ENCODE data around the gene GRID2. TPM values are rescaled to one million over a fixed set of nuclear protein-coding genes. Genes with fewer than 3 reads are reported as not detected.

GRID2 gene
- total and polyA plus RNA-seq, 4 donors = under 0.01 to 0.02 TPM; not detected in 2

DNA sequence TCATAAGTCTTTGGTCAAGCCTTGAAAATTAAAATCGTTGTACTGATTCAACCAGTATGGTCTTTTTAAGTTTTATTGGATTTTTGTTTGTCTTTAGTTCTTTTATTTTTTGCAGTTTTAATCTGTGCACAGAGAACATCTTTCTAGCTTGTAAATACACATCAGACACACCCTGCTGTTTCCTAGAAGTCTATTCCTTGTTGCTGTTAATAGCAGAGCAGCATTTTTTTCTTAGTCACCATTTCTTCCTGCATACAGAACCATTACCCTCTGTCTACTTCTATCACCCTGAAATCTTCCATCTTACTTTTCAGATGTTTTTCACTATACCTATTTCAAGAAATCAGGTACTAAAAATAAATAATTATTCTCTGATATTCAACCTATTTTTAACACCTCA is 375.4 kb downstream of the GRID2 start:
- Histone ChIP-seq H3K4me3 (ENCODE audit: low read depth in 1 of 3, low read length in 3 of 3) (no peak overlapping the region), H3K4me1 (ENCODE audit: control insufficient read depth in 4 of 4, insufficient read depth in 4 of 4, low read length in 3 of 4) (no peaks in the 10 kb centered on the region), H3K9ac (ENCODE audit: low read depth in 1 of 2, low read length in 2 of 2) (no peak overlapping the region), H3K36me3 (ENCODE audit: control insufficient read depth in 4 of 4, insufficient read depth in 3 of 4, low read depth in 1 of 4, low read length in 3 of 4) (no peaks in the 10 kb centered on the region), H3K27ac (ENCODE audit: low read depth in 1 of 2, low read length in 2 of 2) (no peak overlapping the region), H3K9me3 (ENCODE audit: control insufficient read depth in 4 of 4, low read length in 3 of 4) (no peaks in the 10 kb centered on the region), H3K27me3 (ENCODE audit: control insufficient read depth in 4 of 4, insufficient read depth in 4 of 4, low read length in 3 of 4) (peaks cover 0 to 5% (median 0%) of the 10 kb centered on the region in 4 donors)
- no peak for TF ChIP-seq HNF4A (conservative IDR thresholded peaks at IDR 0.05)
- TF ChIP-seq ZBTB33 (IDR thresholded peaks at IDR 0.05) = no peak
- no peak for TF ChIP-seq TAF1 (conservative IDR thresholded peaks at IDR 0.05)
- no peak for TF ChIP-seq NR2F2 (IDR thresholded peaks at IDR 0.05)
- TF ChIP-seq EGR1 (IDR thresholded peaks at IDR 0.05; ENCODE audit: low read depth in 2 of 2) = no peak
- no peak for TF ChIP-seq FOXA1 (IDR thresholded peaks at IDR 0.05)
- no peak for TF ChIP-seq HNF4G (IDR thresholded peaks at IDR 0.05)
- no peak for TF ChIP-seq JUND (IDR thresholded peaks at IDR 0.05)
- TF ChIP-seq RAD21 (IDR thresholded peaks at IDR 0.05) = no peak
- TF ChIP-seq, protein P1, sequence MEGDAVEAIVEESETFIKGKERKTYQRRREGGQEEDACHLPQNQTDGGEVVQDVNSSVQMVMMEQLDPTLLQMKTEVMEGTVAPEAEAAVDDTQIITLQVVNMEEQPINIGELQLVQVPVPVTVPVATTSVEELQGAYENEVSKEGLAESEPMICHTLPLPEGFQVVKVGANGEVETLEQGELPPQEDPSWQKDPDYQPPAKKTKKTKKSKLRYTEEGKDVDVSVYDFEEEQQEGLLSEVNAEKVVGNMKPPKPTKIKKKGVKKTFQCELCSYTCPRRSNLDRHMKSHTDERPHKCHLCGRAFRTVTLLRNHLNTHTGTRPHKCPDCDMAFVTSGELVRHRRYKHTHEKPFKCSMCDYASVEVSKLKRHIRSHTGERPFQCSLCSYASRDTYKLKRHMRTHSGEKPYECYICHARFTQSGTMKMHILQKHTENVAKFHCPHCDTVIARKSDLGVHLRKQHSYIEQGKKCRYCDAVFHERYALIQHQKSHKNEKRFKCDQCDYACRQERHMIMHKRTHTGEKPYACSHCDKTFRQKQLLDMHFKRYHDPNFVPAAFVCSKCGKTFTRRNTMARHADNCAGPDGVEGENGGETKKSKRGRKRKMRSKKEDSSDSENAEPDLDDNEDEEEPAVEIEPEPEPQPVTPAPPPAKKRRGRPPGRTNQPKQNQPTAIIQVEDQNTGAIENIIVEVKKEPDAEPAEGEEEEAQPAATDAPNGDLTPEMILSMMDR (IDR thresholded peaks at IDR 0.05; ENCODE audit: low read depth, low read length, missing input control) = no peak
- WGBS = 68% methylated on average over 1 of the region's 1 CpG
- DNase-seq (ENCODE audit: low spot score) = no peak

DNA sequence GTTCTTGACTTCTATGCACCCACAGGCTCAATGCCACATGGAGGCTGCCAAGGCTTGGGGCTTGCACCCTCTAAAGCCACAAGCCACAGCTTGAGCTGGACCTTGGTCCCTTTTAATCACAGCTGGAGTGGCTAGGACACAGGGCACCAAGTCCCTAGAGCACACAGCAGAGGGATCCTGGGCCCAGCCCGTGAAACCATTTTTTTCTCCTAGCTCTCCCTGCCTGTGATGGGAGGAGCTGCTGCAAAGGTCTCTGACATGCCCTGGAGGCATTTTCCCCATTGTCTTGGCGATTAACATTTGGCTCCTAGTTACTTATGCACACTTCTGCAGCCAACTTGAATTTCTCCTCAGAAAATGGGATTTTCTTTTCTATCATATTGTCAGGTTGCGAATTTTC is 410.9 kb downstream of the GRID2 start:
- TF ChIP-seq, protein P2, sequence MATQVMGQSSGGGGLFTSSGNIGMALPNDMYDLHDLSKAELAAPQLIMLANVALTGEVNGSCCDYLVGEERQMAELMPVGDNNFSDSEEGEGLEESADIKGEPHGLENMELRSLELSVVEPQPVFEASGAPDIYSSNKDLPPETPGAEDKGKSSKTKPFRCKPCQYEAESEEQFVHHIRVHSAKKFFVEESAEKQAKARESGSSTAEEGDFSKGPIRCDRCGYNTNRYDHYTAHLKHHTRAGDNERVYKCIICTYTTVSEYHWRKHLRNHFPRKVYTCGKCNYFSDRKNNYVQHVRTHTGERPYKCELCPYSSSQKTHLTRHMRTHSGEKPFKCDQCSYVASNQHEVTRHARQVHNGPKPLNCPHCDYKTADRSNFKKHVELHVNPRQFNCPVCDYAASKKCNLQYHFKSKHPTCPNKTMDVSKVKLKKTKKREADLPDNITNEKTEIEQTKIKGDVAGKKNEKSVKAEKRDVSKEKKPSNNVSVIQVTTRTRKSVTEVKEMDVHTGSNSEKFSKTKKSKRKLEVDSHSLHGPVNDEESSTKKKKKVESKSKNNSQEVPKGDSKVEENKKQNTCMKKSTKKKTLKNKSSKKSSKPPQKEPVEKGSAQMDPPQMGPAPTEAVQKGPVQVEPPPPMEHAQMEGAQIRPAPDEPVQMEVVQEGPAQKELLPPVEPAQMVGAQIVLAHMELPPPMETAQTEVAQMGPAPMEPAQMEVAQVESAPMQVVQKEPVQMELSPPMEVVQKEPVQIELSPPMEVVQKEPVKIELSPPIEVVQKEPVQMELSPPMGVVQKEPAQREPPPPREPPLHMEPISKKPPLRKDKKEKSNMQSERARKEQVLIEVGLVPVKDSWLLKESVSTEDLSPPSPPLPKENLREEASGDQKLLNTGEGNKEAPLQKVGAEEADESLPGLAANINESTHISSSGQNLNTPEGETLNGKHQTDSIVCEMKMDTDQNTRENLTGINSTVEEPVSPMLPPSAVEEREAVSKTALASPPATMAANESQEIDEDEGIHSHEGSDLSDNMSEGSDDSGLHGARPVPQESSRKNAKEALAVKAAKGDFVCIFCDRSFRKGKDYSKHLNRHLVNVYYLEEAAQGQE (IDR thresholded peaks at IDR 0.05) = no peak
- no peak for TF ChIP-seq YY1 (IDR thresholded peaks at IDR 0.05)
- TF ChIP-seq, protein P3, sequence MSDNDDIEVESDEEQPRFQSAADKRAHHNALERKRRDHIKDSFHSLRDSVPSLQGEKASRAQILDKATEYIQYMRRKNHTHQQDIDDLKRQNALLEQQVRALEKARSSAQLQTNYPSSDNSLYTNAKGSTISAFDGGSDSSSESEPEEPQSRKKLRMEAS (IDR thresholded peaks at IDR 0.05) = no peak
- TF ChIP-seq GABPA (IDR thresholded peaks at IDR 0.05 in 1 of 2, conservative IDR thresholded peaks at IDR 0.05 in 1 of 2) = no peak
- TF ChIP-seq TAF1 (conservative IDR thresholded peaks at IDR 0.05) = no peak
- no peak for TF ChIP-seq RAD21 (IDR thresholded peaks at IDR 0.05)
- no peak for TF ChIP-seq RXRA (IDR thresholded peaks at IDR 0.05)
- TF ChIP-seq ATF3 (IDR thresholded peaks at IDR 0.05) = no peak
- TF ChIP-seq NR2F2 (IDR thresholded peaks at IDR 0.05) = no peak
- TF ChIP-seq FOXA2 (IDR thresholded peaks at IDR 0.05) = no peak
- TF ChIP-seq HNF4A (conservative IDR thresholded peaks at IDR 0.05) = no peak
- TF ChIP-seq, protein P1 (IDR thresholded peaks at IDR 0.05; ENCODE audit: low read depth, low read length, missing input control) = no peak
- no peak for TF ChIP-seq JUND (IDR thresholded peaks at IDR 0.05)
- TF ChIP-seq EGR1 (IDR thresholded peaks at IDR 0.05; ENCODE audit: low read depth in 2 of 2) = no peak
- no peaks in the 10 kb centered on the region for H3K36me3 ChIP-seq (ENCODE audit: control insufficient read depth in 4 of 4, insufficient read depth in 3 of 4, low read depth in 1 of 4, low read length in 3 of 4)
- H3K9ac ChIP-seq (ENCODE audit: low read depth in 1 of 2, low read length in 2 of 2) = no peak overlapping the region
- WGBS = 83% methylated on average over 3 of the region's 3 CpGs
- no peak overlapping the region for H3K27ac ChIP-seq (ENCODE audit: low read depth in 1 of 2, low read length in 2 of 2)
- H3K4me3 ChIP-seq (ENCODE audit: low read depth in 1 of 3, low read length in 3 of 3) = no peak overlapping the region
- no peaks in the 10 kb centered on the region for H3K4me1 ChIP-seq (ENCODE audit: control insufficient read depth in 4 of 4, insufficient read depth in 4 of 4, low read length in 3 of 4)
- DNase-seq (ENCODE audit: low spot score) = no peak
- H3K9me3 ChIP-seq (ENCODE audit: control insufficient read depth in 4 of 4, low read length in 3 of 4) = no peaks in the 10 kb centered on the region
- peaks cover 0 to 4% (median 0%) of the 10 kb centered on the region in 4 donors for H3K27me3 ChIP-seq (ENCODE audit: control insufficient read depth in 4 of 4, insufficient read depth in 4 of 4, low read length in 3 of 4)

Data from liver (tissue), 9 donors.